OCI-LY1 (cell line): ENCODE measurements around the gene KCNIP4.

Source experiments
- H2AFZ ChIP-seq: fragments of 200-600 bp; sonication (generic), shearing (Covaris generic); 2 replicates; pipeline ENCODE4 v1.6.0; 2014; ENCODE audit warnings: antibody characterized with exemption, mild to moderate bottlenecking, low read length
- H3F3A ChIP-seq: fragments of 200-600 bp; sonication (generic), shearing (Covaris generic); 2 replicates; pipeline ENCODE4 v1.6.0; 2014; ENCODE audit warnings: mild to moderate bottlenecking, antibody characterized with exemption, low read length, moderate library complexity; ENCODE audit not compliant: insufficient read depth
- H3K27ac ChIP-seq: fragments of 200-600 bp; sonication (generic); 2 replicates; pipeline ENCODE4 v1.5.1; 2014; ENCODE audit warnings: low read length, mixed run types, mild to moderate bottlenecking, low read depth; ENCODE audit not compliant: poor library complexity, severe bottlenecking
- H3K27me3 ChIP-seq: fragments of 200-600 bp; sonication (generic); 2 replicates; pipeline ENCODE4 v1.6.0; 2014; ENCODE audit warnings: antibody characterized with exemption, mild to moderate bottlenecking, low read length, moderate library complexity; ENCODE audit not compliant: insufficient read depth
- H3K36me3 ChIP-seq: fragments of 200-600 bp; sonication (generic); 2 replicates; pipeline ENCODE4 v1.6.1; 2014; ENCODE audit warnings: mild to moderate bottlenecking, antibody characterized with exemption, low read length, moderate library complexity, mixed read lengths; ENCODE audit not compliant: insufficient read depth
- H3K4me1 ChIP-seq: fragments of 200-600 bp; sonication (generic); 2 replicates; pipeline ENCODE4 v1.5.1; 2014; ENCODE audit warnings: mild to moderate bottlenecking, low read length, moderate library complexity; ENCODE audit not compliant: insufficient read depth, severe bottlenecking
- H3K4me2 ChIP-seq: fragments of 200-600 bp; sonication (generic), shearing (Covaris generic); 2 replicates; pipeline ENCODE4 v1.6.1; 2014; ENCODE audit warnings: low read length
- H3K4me3 ChIP-seq: fragments of 200-600 bp; sonication (generic); 2 replicates; pipeline ENCODE4 v1.5.1; 2014; ENCODE audit warnings: low read length, low read depth, mild to moderate bottlenecking, mixed read lengths; ENCODE audit not compliant: poor library complexity, severe bottlenecking
- H3K79me2 ChIP-seq: fragments of 200-600 bp; shearing (Covaris generic); 2 replicates; pipeline ENCODE4 v1.6.1; 2016; ENCODE audit warnings: mixed run types, low read length, mixed read lengths; ENCODE audit not compliant: insufficient read depth
- H3K9ac ChIP-seq: fragments of 200-600 bp; sonication (generic), shearing (Covaris generic); 2 replicates; pipeline ENCODE4 v1.6.1; 2014; ENCODE audit warnings: mild to moderate bottlenecking, low read length, mixed read lengths
- H3K9me2 ChIP-seq: fragments of 200-600 bp; sonication (generic), shearing (Covaris generic); 2 replicates; pipeline ENCODE4 v1.6.1; 2014; ENCODE audit warnings: low read depth, mild to moderate bottlenecking, low read length, mixed read lengths
- H3K9me3 ChIP-seq: fragments of 200-600 bp; shearing (Covaris generic); 2 replicates; pipeline ENCODE4 v1.6.1; 2014; ENCODE audit warnings: low read length, mixed read lengths
- H4K20me1 ChIP-seq: fragments of 200-600 bp; sonication (generic), shearing (Covaris generic); 2 replicates; pipeline ENCODE4 v1.6.0; 2016; ENCODE audit warnings: mild to moderate bottlenecking, low read length; ENCODE audit not compliant: insufficient read depth
- EZH2 ChIP-seq: fragments of 200-600 bp; sonication (generic), shearing (Covaris generic); IDR thresholded peaks from 2 replicates; pipeline ENCODE4 v1.8.0; 2017; ENCODE audit warnings: borderline replicate concordance, mixed run types, mild to moderate bottlenecking, antibody characterized with exemption, low read length, moderate library complexity, mixed read lengths
- TF ChIP-seq, protein P1 (sequence below): fragments of 200-600 bp; sonication (generic), shearing (Covaris generic); IDR thresholded peaks from 2 replicates; pipeline ENCODE4 v1.5.1; 2017; ENCODE audit warnings: mild to moderate bottlenecking, antibody characterized with exemption, low read length, moderate library complexity, mixed read lengths

KCNIP4 gene

DNA sequence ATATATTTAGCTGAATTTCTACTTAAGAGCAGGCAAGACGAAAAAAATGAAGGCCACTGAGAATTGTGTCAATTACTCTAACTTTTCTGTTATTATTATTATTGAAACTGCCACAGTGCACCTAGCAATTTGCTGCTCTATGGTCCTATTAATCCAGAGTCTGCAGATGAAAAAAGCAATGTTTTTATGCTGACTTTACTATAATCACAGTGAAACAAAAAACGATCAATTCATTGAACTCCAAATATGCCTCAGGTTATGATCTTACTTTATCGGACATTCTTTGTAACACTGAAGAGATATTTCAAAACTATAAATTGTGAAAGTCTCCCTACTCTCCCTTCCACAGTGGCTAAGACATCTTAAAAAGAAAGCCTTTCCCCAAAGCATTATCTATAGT is 474.4 kb downstream of the KCNIP4 start:
- H3K79me2 ChIP-seq: no peaks in the 10 kb centered on the region
- H3K4me3 ChIP-seq: no peak overlapping the region
- H3K9me2 ChIP-seq: no peaks in the 10 kb centered on the region
- no peaks in the 10 kb centered on the region for H3F3A ChIP-seq
- no peaks in the 10 kb centered on the region for H3K27me3 ChIP-seq
- no peaks in the 10 kb centered on the region for H3K36me3 ChIP-seq
- no peaks in the 10 kb centered on the region for H3K9me3 ChIP-seq
- H3K4me2 ChIP-seq: no peak overlapping the region
- TF ChIP-seq EZH2: no peak
- TF ChIP-seq, protein P1, sequence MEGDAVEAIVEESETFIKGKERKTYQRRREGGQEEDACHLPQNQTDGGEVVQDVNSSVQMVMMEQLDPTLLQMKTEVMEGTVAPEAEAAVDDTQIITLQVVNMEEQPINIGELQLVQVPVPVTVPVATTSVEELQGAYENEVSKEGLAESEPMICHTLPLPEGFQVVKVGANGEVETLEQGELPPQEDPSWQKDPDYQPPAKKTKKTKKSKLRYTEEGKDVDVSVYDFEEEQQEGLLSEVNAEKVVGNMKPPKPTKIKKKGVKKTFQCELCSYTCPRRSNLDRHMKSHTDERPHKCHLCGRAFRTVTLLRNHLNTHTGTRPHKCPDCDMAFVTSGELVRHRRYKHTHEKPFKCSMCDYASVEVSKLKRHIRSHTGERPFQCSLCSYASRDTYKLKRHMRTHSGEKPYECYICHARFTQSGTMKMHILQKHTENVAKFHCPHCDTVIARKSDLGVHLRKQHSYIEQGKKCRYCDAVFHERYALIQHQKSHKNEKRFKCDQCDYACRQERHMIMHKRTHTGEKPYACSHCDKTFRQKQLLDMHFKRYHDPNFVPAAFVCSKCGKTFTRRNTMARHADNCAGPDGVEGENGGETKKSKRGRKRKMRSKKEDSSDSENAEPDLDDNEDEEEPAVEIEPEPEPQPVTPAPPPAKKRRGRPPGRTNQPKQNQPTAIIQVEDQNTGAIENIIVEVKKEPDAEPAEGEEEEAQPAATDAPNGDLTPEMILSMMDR: no peak
- no peaks in the 10 kb centered on the region for H3K4me1 ChIP-seq
- H4K20me1 ChIP-seq: no peaks in the 10 kb centered on the region
- no peak overlapping the region for H3K27ac ChIP-seq
- H2AFZ ChIP-seq: no peak overlapping the region
- no peak overlapping the region for H3K9ac ChIP-seq

DNA sequence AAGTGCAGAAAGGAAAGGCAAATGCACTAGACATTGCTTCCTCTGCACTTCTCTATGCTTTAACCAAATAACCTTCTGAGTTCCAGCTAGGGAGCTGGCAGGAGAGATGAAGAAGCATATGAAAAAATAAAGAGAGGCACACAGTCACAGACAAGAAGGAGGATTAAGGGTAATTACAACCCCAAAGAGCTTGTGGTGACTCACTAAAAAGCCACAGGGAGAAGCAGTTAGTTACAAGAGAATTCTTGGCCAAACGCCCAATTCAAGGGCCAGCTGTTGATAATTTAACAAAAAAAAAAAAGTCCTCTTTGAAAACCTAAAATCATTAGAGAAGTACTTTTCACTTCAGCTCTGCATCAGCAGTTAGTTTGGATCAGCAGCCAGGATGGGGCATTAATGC is 478.0 kb downstream of the KCNIP4 start:
- no peaks in the 10 kb centered on the region for H3K4me1 ChIP-seq
- H3K9me3 ChIP-seq: no peaks in the 10 kb centered on the region
- no peaks in the 10 kb centered on the region for H3K9me2 ChIP-seq
- H3K27me3 ChIP-seq: no peaks in the 10 kb centered on the region
- no peaks in the 10 kb centered on the region for H4K20me1 ChIP-seq
- no peak overlapping the region for H2AFZ ChIP-seq
- no peaks in the 10 kb centered on the region for H3K79me2 ChIP-seq
- H3K36me3 ChIP-seq: no peaks in the 10 kb centered on the region
- H3K4me3 ChIP-seq: no peak overlapping the region
- H3F3A ChIP-seq: no peaks in the 10 kb centered on the region
- no peak overlapping the region for H3K4me2 ChIP-seq
- no peak overlapping the region for H3K27ac ChIP-seq
- no peak for TF ChIP-seq EZH2
- TF ChIP-seq, protein P1: no peak
- H3K9ac ChIP-seq: no peak overlapping the region

DNA sequence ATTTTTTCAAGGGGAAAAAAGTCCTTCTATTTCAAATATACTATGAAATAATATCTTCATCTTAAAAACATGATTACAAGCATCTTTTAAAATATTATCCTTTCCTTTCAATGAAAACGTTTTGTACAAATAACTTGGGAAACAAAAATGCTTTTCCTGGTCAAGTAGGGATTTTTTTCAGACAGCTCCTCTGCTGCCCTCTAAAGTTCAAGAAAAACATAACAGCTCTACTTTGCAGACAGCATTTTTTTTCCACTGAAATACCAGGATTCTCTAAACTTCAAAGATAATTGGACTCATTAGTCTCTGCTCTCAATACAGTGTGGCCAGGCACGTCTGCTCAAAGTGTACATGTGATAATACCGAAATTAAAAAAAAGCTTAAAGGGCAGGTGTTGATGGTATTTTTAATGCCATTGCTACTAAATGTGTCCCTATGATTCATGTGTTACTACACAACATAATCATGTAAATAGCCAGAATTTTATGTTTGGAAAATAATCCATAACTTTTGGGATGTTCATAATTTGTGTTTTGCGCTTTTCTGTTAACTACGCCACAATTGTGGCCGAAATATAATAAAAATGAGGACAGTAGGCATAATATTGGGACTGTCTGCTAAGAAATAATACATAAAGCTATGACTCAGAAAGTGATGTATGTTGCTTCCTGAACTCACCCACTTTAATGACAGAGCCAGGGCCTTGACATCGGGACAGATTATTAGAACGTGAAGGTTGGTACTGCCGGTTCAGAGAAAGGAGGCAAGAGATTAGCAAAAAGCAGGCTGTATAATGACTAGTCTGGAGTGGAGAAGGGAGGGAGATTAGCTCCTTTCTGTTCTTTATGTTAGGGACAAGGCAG is 478.9 kb downstream of the KCNIP4 start:
- no peak for TF ChIP-seq EZH2
- TF ChIP-seq, protein P1: peak; percentile 24; the same call in 1 of the 2 replicates
- Histone ChIP-seq H3K4me1 (no peaks in the 10 kb centered on the region), H3K27me3 (no peaks in the 10 kb centered on the region), H3K9me3 (no peaks in the 10 kb centered on the region), H3K9ac (no peak overlapping the region), H2AFZ (no peak overlapping the region), H3K9me2 (no peaks in the 10 kb centered on the region), H3K27ac (no peak overlapping the region), H3K79me2 (no peaks in the 10 kb centered on the region), H3F3A (no peaks in the 10 kb centered on the region), H4K20me1 (no peaks in the 10 kb centered on the region), H3K4me3 (no peak overlapping the region), H3K4me2 (no peak overlapping the region), H3K36me3 (no peaks in the 10 kb centered on the region)
